Effector memory CD8-positive, alpha-beta T cell (primary cell): Measurements from ENCODE around the gene SLC20A1.

Experiments used
- ATAC-seq: fragments of 150-1000 bp; cut with Tn5 transposase; replicated peaks from 2 replicates; pipeline ENCODE4 v1.10.0; 2021; ENCODE audit warnings: mild to moderate bottlenecking, moderate library complexity
- DNase-seq, 3 experiments: peaks; one replicate each; pipeline ENCODE4 v3.0.0; 2021
- H3K27ac Mint-ChIP-seq, 2 donors: one replicate each; pipeline ENCODE4 v1.8.0; 2022; ENCODE audit warnings: mild to moderate bottlenecking in 2 of 2, mixed read lengths in 2 of 2, moderate library complexity in 2 of 2
- H3K27me3 Mint-ChIP-seq, 2 donors: one replicate each; pipeline ENCODE4 v1.8.0; 2022; ENCODE audit warnings: mixed read lengths in 2 of 2
- H3K36me3 Mint-ChIP-seq: one replicate; pipeline ENCODE4 v1.8.0; 2022; ENCODE audit warnings: mild to moderate bottlenecking, moderate library complexity, mixed read lengths; ENCODE audit not compliant: insufficient read depth
- H3K4me1 Mint-ChIP-seq, 2 donors: one replicate each; pipeline ENCODE4 v1.8.0; 2022; ENCODE audit warnings: low read depth in 2 of 2, mixed read lengths in 2 of 2
- H3K4me3 Mint-ChIP-seq, 2 donors: one replicate each; pipeline ENCODE4 v1.8.0; 2022; ENCODE audit warnings: mild to moderate bottlenecking in 2 of 2, mixed read lengths in 2 of 2, moderate library complexity in 2 of 2
- H3K9me3 Mint-ChIP-seq, 2 donors: one replicate each; pipeline ENCODE4 v1.8.0; 2022; ENCODE audit warnings: mixed read lengths in 2 of 2

Gene SLC20A1

GRCh38 chr2:112644155-112644932 is 1.4 kb upstream of the SLC20A1 start:
- ATAC-seq (no peak), DNase-seq (no peak)
- Mint-ChIP-seq H3K9me3 (no peaks in the 10 kb centered on the region), H3K27ac (peak overlapping the region; percentile 86 to 88), H3K4me1 (peaks cover 53 to 54% of the 10 kb centered on the region in 2 donors), H3K4me3 (peak overlapping the region; percentile 86 to 90), H3K27me3 (no peaks in the 10 kb centered on the region), H3K36me3 (peaks cover 35% of the 10 kb centered on the region)

DNA sequence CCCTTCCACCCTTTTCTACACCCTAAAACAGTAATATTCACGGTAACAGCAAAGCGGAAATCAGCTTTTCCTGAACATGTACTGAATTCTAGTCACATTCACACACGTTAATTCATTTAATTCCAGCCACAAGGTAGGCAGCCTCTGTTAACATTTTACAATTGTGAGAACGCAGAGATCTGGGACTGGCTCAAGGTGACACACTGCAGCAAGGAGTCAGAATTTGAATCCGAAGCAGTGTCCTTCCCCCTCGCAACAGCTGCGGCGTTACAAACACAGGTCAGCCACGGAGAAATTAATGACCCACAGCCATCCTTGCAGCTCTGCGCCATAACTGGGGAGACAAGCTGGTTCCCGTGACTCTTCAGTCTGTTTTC is 818 bp upstream of the SLC20A1 start:
- ATAC-seq, result no peak
- Mint-ChIP-seq H3K4me1 (peaks cover 59 to 60% of the 10 kb centered on the region in 2 donors), H3K27me3 (no peaks in the 10 kb centered on the region), H3K4me3 (peak overlapping the region; percentile 86 to 90), H3K36me3 (peaks cover 41% of the 10 kb centered on the region), H3K27ac (peak overlapping the region; percentile 86 to 88), H3K9me3 (no peaks in the 10 kb centered on the region)
- DNase-seq, result peak in 1 of 3 experiments; percentile 4

- DNase-seq (peak in 1 of 3 experiments; percentile 46), ATAC-seq (peak; percentile 16)
- Mint-ChIP-seq H3K27me3 (no peaks in the 10 kb centered on the region), H3K4me1 (peaks cover 62 to 66% of the 10 kb centered on the region in 2 donors), H3K27ac (peak overlapping the region; percentile 86 to 88), H3K4me3 (peak overlapping the region; percentile 86 to 90), H3K36me3 (peaks cover 54% of the 10 kb centered on the region), H3K9me3 (no peaks in the 10 kb centered on the region)
Observed at GRCh38 chr2:112646102-112646719, 472 bp downstream of the SLC20A1 start.

DNA sequence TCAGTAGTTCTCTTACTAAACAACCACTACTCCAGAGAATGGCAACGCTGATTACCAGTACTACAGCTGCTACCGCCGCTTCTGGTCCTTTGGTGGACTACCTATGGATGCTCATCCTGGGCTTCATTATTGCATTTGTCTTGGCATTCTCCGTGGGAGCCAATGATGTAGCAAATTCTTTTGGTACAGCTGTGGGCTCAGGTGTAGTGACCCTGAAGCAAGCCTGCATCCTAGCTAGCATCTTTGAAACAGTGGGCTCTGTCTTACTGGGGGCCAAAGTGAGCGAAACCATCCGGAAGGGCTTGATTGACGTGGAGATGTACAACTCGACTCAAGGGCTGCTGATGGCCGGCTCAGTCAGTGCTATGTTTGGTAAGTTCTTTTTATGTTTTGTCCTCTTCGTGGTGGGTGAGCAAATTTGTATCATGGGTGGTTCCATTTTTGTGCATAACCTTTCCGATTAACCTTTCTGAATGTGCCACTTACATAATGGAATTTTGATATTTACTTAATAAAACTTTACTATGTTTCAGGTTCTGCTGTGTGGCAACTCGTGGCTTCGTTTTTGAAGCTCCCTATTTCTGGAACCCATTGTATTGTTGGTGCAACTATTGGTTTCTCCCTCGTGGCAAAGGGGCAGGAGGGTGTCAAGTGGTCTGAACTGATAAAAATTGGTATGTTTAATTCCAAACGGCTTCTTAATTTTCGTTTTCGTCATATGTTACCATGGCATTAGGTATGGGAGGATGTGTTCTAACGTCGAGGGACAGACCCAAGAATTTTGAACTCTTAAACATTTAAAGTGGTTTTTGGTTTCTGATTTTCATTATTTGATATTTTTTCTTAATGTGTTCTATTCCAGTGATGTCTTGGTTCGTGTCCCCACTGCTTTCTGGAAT is 1.3 kb downstream of the SLC20A1 start:
- Mint-ChIP-seq H3K4me3 (peak overlapping the region; percentile 86 to 90), H3K4me1 (peaks cover 65 to 74% of the 10 kb centered on the region in 2 donors), H3K9me3 (no peaks in the 10 kb centered on the region), H3K36me3 (peaks cover 60% of the 10 kb centered on the region), H3K27me3 (no peaks in the 10 kb centered on the region), H3K27ac (peak overlapping the region; percentile 86 to 88)
- no peak for ATAC-seq
- DNase-seq, result no peak

DNA sequence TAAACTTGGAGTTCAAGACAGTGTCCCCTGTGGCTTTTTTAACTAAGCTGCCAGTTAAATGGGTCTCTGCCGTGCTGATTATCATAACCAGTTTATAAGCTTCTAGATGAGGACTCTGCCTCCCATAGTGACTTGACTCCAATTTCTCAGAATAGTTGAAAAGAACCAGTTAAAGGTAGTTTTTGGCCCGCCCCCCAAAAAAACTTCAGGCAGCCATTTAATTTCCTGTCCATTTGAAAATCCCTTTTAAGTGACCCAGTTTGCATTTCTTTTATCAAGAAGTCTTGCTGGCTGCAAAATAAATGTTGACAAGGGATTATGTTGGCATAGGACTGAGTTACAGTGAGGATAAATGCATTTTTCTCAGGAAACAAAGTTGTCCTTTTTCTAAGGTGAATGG is 2.3 kb downstream of the SLC20A1 start:
- Mint-ChIP-seq H3K9me3 (no peaks in the 10 kb centered on the region), H3K27ac (peak overlapping the region; percentile 86 to 88), H3K27me3 (no peaks in the 10 kb centered on the region), H3K4me3 (peak overlapping the region; percentile 86 to 90), H3K4me1 (peaks cover 68 to 76% of the 10 kb centered on the region in 2 donors), H3K36me3 (peaks cover 70% of the 10 kb centered on the region)
- ATAC-seq, result no peak
- no peak for DNase-seq

GRCh38 chr2:112656679-112657078 is 10.9 kb downstream of the SLC20A1 start:
- Mint-ChIP-seq H3K36me3 (peaks cover 98% of the 10 kb centered on the region), H3K27ac (peak overlapping the region; percentile 62 to 72), H3K4me3 (no peak overlapping the region), H3K9me3 (no peaks in the 10 kb centered on the region), H3K27me3 (no peaks in the 10 kb centered on the region), H3K4me1 (peaks cover 46 to 60% of the 10 kb centered on the region in 2 donors)
- DNase-seq, result no peak
- no peak for ATAC-seq

DNA sequence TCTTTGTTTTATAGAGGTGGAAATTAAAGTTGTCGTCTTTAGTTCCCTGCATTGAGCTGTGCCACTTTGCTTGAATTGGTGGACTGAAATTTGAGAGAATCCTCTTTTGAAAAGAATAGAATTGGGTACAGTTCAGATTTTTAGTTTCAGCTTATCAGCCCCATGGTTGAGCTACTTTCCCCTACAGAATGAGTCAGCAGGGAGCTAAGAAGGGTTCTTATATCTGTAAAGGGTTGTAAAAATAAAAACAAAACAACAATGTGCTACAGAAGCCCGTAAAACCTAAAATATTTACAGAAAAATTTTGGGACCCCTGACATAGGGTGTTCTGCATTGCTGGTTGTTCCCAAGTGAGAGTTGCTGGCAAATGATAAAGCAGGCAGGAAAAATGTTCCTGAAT is 12.6 kb downstream of the SLC20A1 start:
- Mint-ChIP-seq H3K27ac (peak overlapping the region; percentile 54 to 82), H3K9me3 (no peaks in the 10 kb centered on the region), H3K4me3 (peak overlapping the region in 1 of 2 donors; percentile 33), H3K27me3 (no peaks in the 10 kb centered on the region), H3K36me3 (peaks cover 100% of the 10 kb centered on the region), H3K4me1 (peaks cover 37 to 58% of the 10 kb centered on the region in 2 donors)
- no peak for DNase-seq
- ATAC-seq, result no peak

DNA sequence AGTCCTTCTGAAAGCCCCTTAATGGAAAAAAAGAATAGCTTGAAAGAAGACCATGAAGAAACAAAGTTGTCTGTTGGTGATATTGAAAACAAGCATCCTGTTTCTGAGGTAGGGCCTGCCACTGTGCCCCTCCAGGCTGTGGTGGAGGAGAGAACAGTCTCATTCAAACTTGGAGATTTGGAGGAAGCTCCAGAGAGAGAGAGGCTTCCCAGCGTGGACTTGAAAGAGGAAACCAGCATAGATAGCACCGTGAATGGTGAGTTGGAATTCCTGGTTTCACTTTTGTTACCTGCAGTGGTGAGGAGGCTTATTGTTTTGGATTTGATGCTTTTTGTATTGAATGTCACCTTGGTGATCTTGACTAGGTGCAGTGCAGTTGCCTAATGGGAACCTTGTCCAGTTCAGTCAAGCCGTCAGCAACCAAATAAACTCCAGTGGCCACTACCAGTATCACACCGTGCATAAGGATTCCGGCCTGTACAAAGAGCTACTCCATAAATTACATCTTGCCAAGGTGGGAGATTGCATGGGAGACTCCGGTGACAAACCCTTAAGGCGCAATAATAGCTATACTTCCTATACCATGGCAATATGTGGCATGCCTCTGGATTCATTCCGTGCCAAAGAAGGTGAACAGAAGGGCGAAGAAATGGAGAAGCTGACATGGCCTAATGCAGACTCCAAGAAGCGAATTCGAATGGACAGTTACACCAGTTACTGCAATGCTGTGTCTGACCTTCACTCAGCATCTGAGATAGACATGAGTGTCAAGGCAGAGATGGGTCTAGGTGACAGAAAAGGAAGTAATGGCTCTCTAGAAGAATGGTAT is 13.3 kb downstream of the SLC20A1 start:
- H3K27ac Mint-ChIP-seq, result peak overlapping the region; percentile 54 to 82
- H3K4me1 Mint-ChIP-seq, result peaks cover 40 to 60% of the 10 kb centered on the region in 2 donors
- no peaks in the 10 kb centered on the region for H3K27me3 Mint-ChIP-seq
- DNase-seq (no peak), ATAC-seq (no peak)
- peaks cover 100% of the 10 kb centered on the region for H3K36me3 Mint-ChIP-seq
- H3K9me3 Mint-ChIP-seq, result no peaks in the 10 kb centered on the region
- H3K4me3 Mint-ChIP-seq, result peak overlapping the region; percentile 33 to 34

- Mint-ChIP-seq H3K4me3 (peak overlapping the region; percentile 33 to 42), H3K36me3 (peaks cover 100% of the 10 kb centered on the region), H3K27ac (peak overlapping the region; percentile 54 to 82), H3K4me1 (peaks cover 39 to 59% of the 10 kb centered on the region in 2 donors), H3K9me3 (no peaks in the 10 kb centered on the region), H3K27me3 (no peaks in the 10 kb centered on the region)
- DNase-seq, result no peak
- ATAC-seq, result no peak
Observed at GRCh38 chr2:112660138-112660537, 14.4 kb downstream of the SLC20A1 start.

- ATAC-seq (no peak), DNase-seq (no peak)
- H3K36me3 Mint-ChIP-seq, result peaks cover 87% of the 10 kb centered on the region
- H3K27me3 Mint-ChIP-seq, result no peaks in the 10 kb centered on the region
- peak overlapping the region; percentile 54 to 82 for H3K27ac Mint-ChIP-seq
- no peaks in the 10 kb centered on the region for H3K9me3 Mint-ChIP-seq
- peaks cover 38 to 54% of the 10 kb centered on the region in 2 donors for H3K4me1 Mint-ChIP-seq
- peak overlapping the region in 1 of 2 donors; percentile 42 for H3K4me3 Mint-ChIP-seq
Observed at GRCh38 chr2:112661656-112662305, 16.0 kb downstream of the SLC20A1 start.

- peaks cover 87% of the 10 kb centered on the region for H3K36me3 Mint-ChIP-seq
Observed at GRCh38 chr2:112662704-112663103, 17.0 kb downstream of the SLC20A1 start.

DNA sequence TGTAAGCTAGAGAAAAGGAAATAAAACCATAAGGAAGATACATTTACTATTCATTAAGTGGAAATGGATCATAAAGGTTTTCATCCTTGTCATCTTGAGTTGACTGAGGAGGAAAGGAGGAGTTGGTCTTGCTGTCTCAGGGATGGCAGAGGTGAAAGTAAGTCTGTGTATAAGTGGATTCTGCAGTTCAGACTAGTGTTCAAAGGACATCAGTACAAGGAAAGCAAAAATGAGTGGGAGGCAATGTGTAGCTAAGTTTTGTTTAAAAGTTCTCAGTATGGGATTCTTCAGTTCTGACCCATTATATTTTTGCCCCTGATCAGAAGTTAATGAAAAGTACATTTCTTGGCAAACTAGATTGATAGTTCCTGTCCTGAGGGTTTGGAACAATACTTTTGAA is 18.9 kb downstream of the SLC20A1 start:
- H3K4me1 Mint-ChIP-seq, result peaks cover 19 to 37% of the 10 kb centered on the region in 2 donors
- no peaks in the 10 kb centered on the region for H3K27me3 Mint-ChIP-seq
- H3K36me3 Mint-ChIP-seq, result peaks cover 67% of the 10 kb centered on the region
- ATAC-seq (no peak), DNase-seq (no peak)
- no peaks in the 10 kb centered on the region for H3K9me3 Mint-ChIP-seq
- H3K4me3 Mint-ChIP-seq, result no peak overlapping the region
- peak overlapping the region; percentile 83 to 89 for H3K27ac Mint-ChIP-seq

More at GRCh38 chr2:112662704-112663103, 17.0 kb downstream of the SLC20A1 start:
- DNase-seq (no peak), ATAC-seq (no peak)
- Mint-ChIP-seq H3K4me1 (peaks cover 32 to 46% of the 10 kb centered on the region in 2 donors), H3K9me3 (no peaks in the 10 kb centered on the region), H3K4me3 (peak overlapping the region in 1 of 2 donors; percentile 22), H3K27me3 (no peaks in the 10 kb centered on the region), H3K27ac (peak overlapping the region; percentile 82 to 89)
